Right cardiac atrium (tissue), 5 donors: ENCODE measurements around the gene CLCN3. TPM values are rescaled to one million over a fixed set of nuclear protein-coding genes. Genes with fewer than 3 reads are reported as not detected.

Experiments used
- ATAC-seq, 2 donors: fragments of 200-7000 bp; cut with Tn5 transposase; one replicate each; pipeline versions ENCODE4 v1.8.0 to v1.9.1; 2020; ENCODE audit warnings: moderate library complexity in 2 of 2, mild to moderate bottlenecking in 1 of 2
- DNase-seq, 3 donors: peaks; one replicate each; pipeline ENCODE4 v3.0.0-alpha.2; 2020
- H3K27ac ChIP-seq: one replicate; pipeline ENCODE4 v1.5.1; 2013; ENCODE audit warnings: mild to moderate bottlenecking, low read length, control low read depth, moderate library complexity
- H3K27me3 ChIP-seq: one replicate; pipeline ENCODE4 v1.6.1; 2013; ENCODE audit not compliant: control insufficient read depth, insufficient read depth
- H3K4me1 ChIP-seq: one replicate; pipeline ENCODE4 v1.6.1; 2013; ENCODE audit warnings: low read length; ENCODE audit not compliant: control insufficient read depth, insufficient read depth
- H3K4me3 ChIP-seq: one replicate; pipeline ENCODE4 v1.5.1; 2013; ENCODE audit warnings: low read length, control low read depth
- H3K9me3 ChIP-seq: one replicate; pipeline ENCODE4 v1.6.1; 2013; ENCODE audit warnings: low read length; ENCODE audit not compliant: control insufficient read depth
- WGBS: extraction: QIAGEN DNeasy Blood & Tissue Kit; methylation state at CpG from one replicate; pipeline ENCODE4 v1.1.7; 2013; 5-methylcytosine and 5-hydroxymethylcytosine counted together
- intact Hi-C, 4 donors: fragments of 100-400 bp; cut with DNase I; formaldehyde crosslinking; loops; one replicate each; pipeline versions ENCODE4 v1.11.0 to v1.14.0; 2022 to 2023
- polyA plus RNA-seq: library from polyadenylated mRNA; stranded (reverse); fragments of 200-250 nt; gene quantifications from one replicate; pipeline ENCODE4 v1.2.3, GENCODE V29; 2013
- total RNA-seq, 4 donors: library from RNA; stranded (reverse); fragmentation: NEBNext Ultra II Directional; extraction: Animal tissue kit (Norgen Biotek cat#: 25700); gene quantifications; one replicate each; pipeline ENCODE4 v1.2.1, GENCODE V29; 2021
- donor health status: healthy with polysubstance abuse.
- donor health status: DM: no; HTN: yes; CAD: no.
- donor health status: DM: no; HTN: no; CAD: no.
- donor health status: DM: no; HTN: yes; CAD: no; lungs with severe emphysema.
- donor health status: DM: yes; HTN: yes; CAD: no.

Gene CLCN3
- total and polyA plus RNA-seq, 5 donors, result 19.6 to 51.3 (median 48.4) TPM

DNA sequence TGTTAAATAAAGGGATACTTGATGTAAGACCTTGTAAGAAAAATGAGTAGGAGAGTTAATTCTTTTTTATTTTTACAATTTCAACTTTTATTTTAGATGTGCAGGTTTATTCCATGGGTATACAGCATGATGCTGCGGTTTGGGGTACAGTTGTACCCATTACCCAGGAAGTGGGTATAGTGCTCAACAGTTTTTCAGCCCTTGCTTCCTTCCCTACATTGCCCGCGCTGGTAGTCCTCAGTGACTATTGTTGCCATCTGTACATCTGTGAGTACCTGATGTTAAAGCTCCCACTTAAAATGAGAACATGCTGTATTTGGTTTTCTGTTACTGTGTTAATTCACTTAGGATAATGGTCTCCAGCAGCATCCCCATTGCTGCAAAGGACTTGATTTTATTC, 9.7 kb downstream of the CLCN3 start:
- 98% methylated on average over 3 of the region's 3 CpGs for WGBS
- Histone ChIP-seq H3K4me3 (no peak overlapping the region), H3K4me1 (no peaks in the 10 kb centered on the region), H3K9me3 (no peaks in the 10 kb centered on the region), H3K27ac (no peak overlapping the region), H3K27me3 (no peaks in the 10 kb centered on the region)
- intact Hi-C loops, result no loop called here
- ATAC-seq (no peak), DNase-seq (no peak)

DNA sequence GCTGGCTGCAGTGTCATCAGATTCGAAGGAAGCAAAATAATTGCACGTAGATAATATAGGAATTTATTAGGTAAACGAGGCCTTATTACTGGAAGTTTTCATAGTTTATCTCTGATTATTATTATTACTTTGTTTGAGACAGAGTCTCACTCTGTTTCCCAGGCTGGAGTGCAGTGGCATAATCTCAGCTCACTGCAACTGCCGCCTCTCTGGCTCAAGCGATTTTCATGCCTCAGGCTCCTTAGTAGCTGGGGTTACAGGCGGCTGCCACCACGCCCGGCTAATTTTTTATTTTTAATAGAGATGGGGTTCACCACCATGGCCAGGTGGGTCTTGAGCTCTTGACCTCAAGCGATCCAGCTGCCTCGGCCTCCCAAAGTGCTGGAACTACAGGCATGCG, 12.5 kb downstream of the CLCN3 start:
- H3K27me3 ChIP-seq, result no peaks in the 10 kb centered on the region
- 88% methylated on average over 11 of the region's 11 CpGs for WGBS
- no peaks in the 10 kb centered on the region for H3K4me1 ChIP-seq
- DNase-seq, result no peak
- no peak overlapping the region for H3K4me3 ChIP-seq
- no peak overlapping the region for H3K27ac ChIP-seq
- no peaks in the 10 kb centered on the region for H3K9me3 ChIP-seq
- ATAC-seq, result peak in 1 of 2 donors; percentile 48
- intact Hi-C loops, result no loop called here

DNA sequence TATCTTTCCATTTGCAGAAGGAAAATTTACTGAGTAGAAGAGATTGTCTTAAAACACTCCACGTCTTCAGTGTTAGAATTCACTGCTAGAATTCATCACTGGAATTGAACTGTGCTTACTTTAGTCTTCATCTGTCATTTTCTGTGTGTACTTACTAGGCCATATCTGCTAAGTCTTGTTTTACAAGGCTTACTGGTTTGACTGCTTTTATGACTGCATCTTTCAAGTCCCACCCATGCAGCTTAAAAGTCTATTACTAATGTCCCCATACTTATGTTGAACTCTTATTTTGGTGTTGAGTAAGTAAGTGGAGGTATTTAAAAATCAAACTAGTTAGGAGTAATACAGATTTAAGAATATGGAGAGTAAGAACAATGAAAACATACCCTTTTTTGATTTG, 14.6 kb downstream of the CLCN3 start:
- H3K27ac ChIP-seq, result no peak overlapping the region
- no peaks in the 10 kb centered on the region for H3K27me3 ChIP-seq
- 90% methylated on average over 1 of the region's 1 CpG for WGBS
- H3K4me3 ChIP-seq, result no peak overlapping the region
- intact Hi-C loops, result no loop called here
- H3K4me1 ChIP-seq, result peaks cover 2% of the 10 kb centered on the region
- ATAC-seq, result no peak
- no peak for DNase-seq
- no peaks in the 10 kb centered on the region for H3K9me3 ChIP-seq

DNA sequence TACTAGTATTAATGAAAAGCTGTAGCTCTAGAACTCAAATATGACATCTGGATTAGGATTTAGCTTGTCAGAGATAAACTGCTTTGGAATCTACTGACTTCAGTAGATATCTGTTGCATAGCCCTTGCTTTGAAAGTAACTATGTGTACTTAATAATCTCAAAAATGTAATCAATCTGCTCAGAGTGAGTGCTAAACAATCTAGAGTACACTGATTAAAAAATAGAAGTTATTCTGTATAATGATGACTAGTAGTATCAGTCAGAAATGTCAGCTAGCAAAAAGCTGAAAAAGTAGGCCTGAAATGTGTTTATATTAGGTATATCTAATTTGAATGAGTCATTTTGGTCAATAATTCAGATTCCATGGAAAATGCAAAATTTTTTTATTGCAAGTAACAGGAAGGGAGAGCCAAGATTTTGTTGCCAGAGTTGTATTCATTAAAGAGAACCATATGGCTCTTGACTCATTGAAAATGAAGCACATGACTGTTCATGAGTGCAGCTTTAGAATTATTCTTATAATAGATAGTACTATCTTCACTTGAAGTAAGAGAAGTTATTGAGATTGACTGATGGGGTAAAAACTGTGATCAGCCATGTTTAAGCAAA, 20.0 kb downstream of the CLCN3 start:
- H3K27ac ChIP-seq, result no peak overlapping the region
- ATAC-seq, result no peak

DNA sequence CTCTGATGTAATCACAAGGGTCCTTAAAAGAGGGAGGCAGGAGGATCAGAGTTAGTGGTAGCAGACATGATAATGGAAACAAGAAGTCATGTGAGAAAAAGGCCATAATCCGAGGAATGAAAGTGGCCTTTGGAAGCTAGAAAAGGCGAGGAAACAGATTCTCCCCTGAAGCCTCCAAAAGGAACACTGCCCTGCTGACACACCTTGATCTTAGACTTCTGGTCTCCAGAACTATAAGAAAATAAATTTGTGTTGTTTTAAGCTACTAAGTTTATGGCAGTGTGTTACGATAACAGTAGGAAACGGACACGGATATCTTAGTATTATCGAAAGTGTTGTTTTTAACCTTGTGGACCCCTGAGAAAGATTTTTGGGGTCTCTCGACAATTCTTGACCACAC, 24.4 kb downstream of the CLCN3 start:
- intact Hi-C loops, result no loop called here
- H3K4me3 ChIP-seq, result no peak overlapping the region
- H3K4me1 ChIP-seq, result no peaks in the 10 kb centered on the region
- ATAC-seq (no peak), DNase-seq (no peak)
- H3K27ac ChIP-seq, result no peak overlapping the region
- no peaks in the 10 kb centered on the region for H3K9me3 ChIP-seq
- 89% methylated on average over 7 of the region's 7 CpGs for WGBS
- no peaks in the 10 kb centered on the region for H3K27me3 ChIP-seq

More for the DNA sequence above, 20.0 kb downstream of the CLCN3 start:
- Histone ChIP-seq H3K4me1 (peaks cover 2% of the 10 kb centered on the region), H3K9me3 (no peaks in the 10 kb centered on the region), H3K4me3 (no peak overlapping the region), H3K27me3 (no peaks in the 10 kb centered on the region)
- no peak for DNase-seq
- intact Hi-C loops, result no loop called here

DNA sequence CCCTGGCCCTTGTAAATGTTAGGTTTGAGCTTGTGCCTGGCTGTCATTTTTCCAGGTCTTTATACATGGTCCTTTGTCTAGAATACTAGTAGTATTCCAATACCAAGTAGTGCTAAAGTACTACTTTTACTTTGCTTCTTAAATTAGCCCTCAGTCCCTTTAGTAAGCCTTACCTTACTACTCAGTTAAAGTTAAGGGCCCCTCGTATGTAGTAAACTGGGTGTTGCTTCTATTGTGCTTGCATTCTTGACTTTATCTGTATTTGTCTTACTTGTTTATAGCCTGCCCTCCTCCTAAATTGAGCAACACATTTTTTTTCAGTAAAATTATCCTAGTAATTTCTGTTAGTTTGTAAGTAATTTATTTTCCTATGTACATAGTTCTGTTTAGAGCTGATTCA, 25.2 kb downstream of the CLCN3 start:
- no peak for DNase-seq
- Histone ChIP-seq H3K27me3 (no peaks in the 10 kb centered on the region), H3K27ac (no peak overlapping the region), H3K9me3 (no peaks in the 10 kb centered on the region), H3K4me3 (no peak overlapping the region), H3K4me1 (no peaks in the 10 kb centered on the region)
- 57% methylated on average over 1 of the region's 1 CpG for WGBS
- intact Hi-C loops, result no loop called here
- ATAC-seq, result no peak

DNA sequence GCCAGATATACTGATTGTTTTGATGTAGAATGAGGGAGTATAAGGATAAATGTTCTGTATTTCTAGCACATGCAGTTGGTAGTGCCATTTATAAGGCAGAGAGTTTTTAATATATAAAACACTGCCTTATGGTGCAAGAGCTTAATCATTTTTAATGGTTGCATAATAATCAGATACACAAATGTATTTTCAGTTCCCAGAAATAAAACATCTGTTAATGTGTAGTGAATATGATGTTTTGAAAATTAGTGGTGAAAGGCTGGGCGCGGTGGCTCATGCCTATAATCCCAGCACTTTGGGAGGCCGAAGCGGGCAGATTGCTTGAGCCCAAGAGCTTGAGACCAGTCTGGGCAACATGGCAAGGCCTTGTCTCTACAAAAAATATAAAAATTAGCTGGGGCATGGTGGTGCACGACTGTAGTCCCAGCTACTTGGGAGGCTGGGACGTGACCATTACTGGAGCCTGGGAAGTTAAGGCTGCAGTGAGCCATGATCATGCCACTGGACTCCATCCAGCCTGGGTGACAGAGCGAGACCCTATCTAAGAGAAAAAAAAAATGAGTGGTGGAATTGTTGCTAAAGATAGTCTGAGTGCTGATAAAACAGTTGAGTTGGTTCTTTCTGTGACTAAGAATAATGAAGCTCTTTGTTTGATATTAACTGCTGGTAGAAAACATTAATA, 29.3 kb downstream of the CLCN3 start:
- intact Hi-C loops, result no loop called here
- ATAC-seq, result peak; percentile 87 to 89
- Histone ChIP-seq H3K9me3 (no peaks in the 10 kb centered on the region), H3K4me1 (peaks cover 2% of the 10 kb centered on the region), H3K4me3 (no peak overlapping the region), H3K27me3 (no peaks in the 10 kb centered on the region), H3K27ac (peak overlapping the region; percentile 95)
- 61% methylated on average over 7 of the region's 7 CpGs for WGBS
- DNase-seq, result peak; percentile 68 to 78 (median 74)

DNA sequence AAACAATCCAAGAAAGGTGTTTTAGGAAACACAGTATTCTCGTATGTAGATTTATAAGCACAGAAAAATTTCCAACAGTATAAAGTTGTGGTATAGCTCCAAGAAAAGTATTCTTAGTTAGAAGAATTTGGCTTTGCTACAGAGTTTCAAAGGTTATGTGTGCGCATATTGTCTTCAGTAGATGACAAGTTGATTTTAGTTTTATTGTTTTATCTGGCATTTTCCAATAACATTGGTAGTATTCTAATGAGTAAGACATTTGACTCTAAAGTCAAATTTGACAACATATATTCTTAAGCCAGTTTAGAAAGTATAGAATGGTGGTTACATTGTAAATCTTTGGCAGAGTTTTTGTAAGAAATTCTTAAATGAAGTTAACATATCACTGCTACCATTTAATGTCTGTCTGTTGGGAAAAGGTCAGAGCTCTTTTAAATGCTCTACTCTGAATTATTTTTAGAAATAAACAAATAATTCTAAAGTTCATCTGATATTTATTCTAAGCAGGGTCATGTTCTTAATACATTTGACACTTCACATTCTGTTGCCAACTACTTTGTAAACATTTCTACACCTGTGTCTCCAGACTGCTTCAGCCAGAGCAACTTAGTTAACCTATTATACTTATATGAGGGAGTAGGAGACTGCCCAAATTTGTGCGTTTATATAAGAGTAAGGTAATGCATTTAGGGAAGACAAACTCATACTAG, 30.0 kb downstream of the CLCN3 start:
- 53% methylated on average over 3 of the region's 3 CpGs for WGBS
- Histone ChIP-seq H3K4me1 (peaks cover 2% of the 10 kb centered on the region), H3K27me3 (no peaks in the 10 kb centered on the region), H3K27ac (no peak overlapping the region), H3K9me3 (no peaks in the 10 kb centered on the region), H3K4me3 (no peak overlapping the region)
- intact Hi-C loops, result no loop called here
- ATAC-seq, result peak in 1 of 2 donors; percentile 19
- no peak for DNase-seq

DNA sequence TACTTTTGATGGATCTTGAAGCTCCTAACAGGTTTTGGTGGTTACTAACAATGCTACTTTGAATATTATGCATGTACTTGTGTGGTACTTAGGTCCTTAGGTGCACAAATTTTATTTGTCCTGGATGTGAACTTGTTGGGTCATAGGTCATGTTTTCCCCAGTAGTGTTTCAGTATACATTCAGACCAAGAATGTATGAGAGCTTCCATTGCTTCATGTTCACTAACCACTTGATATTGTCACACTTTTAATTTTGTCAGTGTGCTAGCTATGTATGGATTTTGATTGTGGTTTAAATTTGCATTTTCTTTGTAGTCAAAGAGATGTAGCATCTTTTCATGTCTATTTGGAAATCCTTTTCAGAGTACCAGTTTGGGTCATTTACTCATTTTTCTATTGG, 32.2 kb downstream of the CLCN3 start:
- ATAC-seq, result no peak
- Histone ChIP-seq H3K4me3 (no peak overlapping the region), H3K9me3 (no peaks in the 10 kb centered on the region), H3K27me3 (no peaks in the 10 kb centered on the region), H3K27ac (no peak overlapping the region), H3K4me1 (peaks cover 4% of the 10 kb centered on the region)
- intact Hi-C loops, result no loop called here
- no peak for DNase-seq

DNA sequence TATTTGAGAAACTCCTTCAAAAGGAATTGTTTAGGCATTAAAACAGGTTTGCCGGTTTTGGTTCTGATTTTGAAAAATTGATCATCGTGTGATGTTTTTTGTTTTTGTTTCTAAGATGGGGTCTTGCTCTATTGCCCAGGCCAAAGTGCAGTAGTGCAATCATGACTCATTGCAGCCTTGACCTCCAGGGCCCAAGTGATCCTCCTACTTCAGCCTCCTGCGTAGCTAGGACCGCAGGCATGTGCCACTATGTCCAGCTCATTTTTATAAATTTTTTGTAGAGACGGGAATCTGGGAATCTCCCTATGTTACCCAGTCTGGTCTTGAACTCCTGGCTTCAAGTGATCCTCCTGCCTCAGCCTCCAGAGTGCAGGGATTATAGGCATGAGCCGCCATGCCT, 35.0 kb downstream of the CLCN3 start:
- Histone ChIP-seq H3K27ac (no peak overlapping the region), H3K4me1 (peaks cover 4% of the 10 kb centered on the region), H3K4me3 (no peak overlapping the region), H3K9me3 (no peaks in the 10 kb centered on the region), H3K27me3 (no peaks in the 10 kb centered on the region)
- intact Hi-C loops, result loop anchor here in 1 of 4 donors (5.0 kb wide), 1 partner anchor 33 kb away; the partner anchor contains the start of gene CLCN3
- 98% methylated on average over 6 of the region's 6 CpGs for WGBS
- no peak for DNase-seq
- no peak for ATAC-seq

DNA sequence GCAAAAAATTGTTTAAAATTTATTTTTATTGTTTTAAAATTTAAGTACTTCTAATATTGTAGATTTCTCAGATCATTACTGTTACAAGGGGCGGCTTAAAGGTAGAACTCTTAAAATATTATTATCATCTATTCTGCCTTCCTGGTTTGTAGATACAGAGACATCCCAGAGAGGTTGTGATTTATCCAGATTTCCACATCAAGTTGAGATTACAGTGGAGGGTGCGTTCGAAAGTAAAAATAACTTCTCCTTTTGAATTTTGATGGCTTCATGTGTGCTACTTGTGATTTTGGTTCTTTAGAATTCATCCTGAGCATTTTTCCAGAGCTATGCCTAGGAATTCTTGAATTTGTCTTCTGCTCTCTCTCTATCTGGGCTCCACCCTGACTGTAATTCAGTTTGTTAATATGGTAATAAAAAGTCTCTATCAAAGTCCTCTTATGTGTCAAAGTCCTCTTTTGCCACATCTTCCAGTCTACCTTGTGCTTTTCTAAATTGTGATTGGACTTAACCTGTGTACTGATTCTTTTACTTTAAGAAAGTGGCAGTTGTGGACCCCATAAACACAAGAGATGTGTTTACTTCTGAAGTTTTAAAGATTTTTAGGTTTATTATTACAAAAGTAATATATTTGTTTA, 37.2 kb downstream of the CLCN3 start:
- no peak for ATAC-seq
- peaks cover 4% of the 10 kb centered on the region for H3K4me1 ChIP-seq
- no peak for DNase-seq
- H3K9me3 ChIP-seq, result no peaks in the 10 kb centered on the region
- intact Hi-C loops, result loop anchor here in 1 of 4 donors (5.0 kb wide), 1 partner anchor 35 kb away; the partner anchor contains the start of gene CLCN3
- 73% methylated on average over 3 of the region's 3 CpGs for WGBS
- H3K27ac ChIP-seq, result no peak overlapping the region
- no peak overlapping the region for H3K4me3 ChIP-seq
- H3K27me3 ChIP-seq, result no peaks in the 10 kb centered on the region
